NCI-H187 treated with DMSO at 0.1 percent for 48 hours (cell line): ENCODE data around the gene HTT.
A peak's percentile ranks its signal among the peaks of the same experiment; 100 is the strongest.

Experiments used
- DNase-seq: peaks from one replicate; lab custom pipeline; 2025; lab: John Stamatoyannopoulos, UW

HTT gene

GRCh38 chr4:3174371-3175338, 100.2 kb downstream of the HTT start:
- DNase-seq, result peak; percentile 78

- DNase-seq, result peak; percentile 26
Observed at GRCh38 chr4:3176367-3177229, 102.1 kb downstream of the HTT start.

GRCh38 chr4:3177426-3177825, 102.9 kb downstream of the HTT start:
- no peak for DNase-seq

- DNase-seq, result no peak
Observed at GRCh38 chr4:3177905-3178304, 103.4 kb downstream of the HTT start.

- DNase-seq, result no peak
Observed at GRCh38 chr4:3178351-3178750, 103.9 kb downstream of the HTT start.

- DNase-seq, result no peak
Observed at GRCh38 chr4:3179126-3179706, 104.7 kb downstream of the HTT start.

- DNase-seq, result no peak
Observed at GRCh38 chr4:3183008-3183407, 108.5 kb downstream of the HTT start.

- no peak for DNase-seq
Observed at GRCh38 chr4:3184725-3185124, 110.2 kb downstream of the HTT start.

- DNase-seq, result no peak
Observed at GRCh38 chr4:3186609-3187008, 112.1 kb downstream of the HTT start.

GRCh38 chr4:3188118-3188517, 113.6 kb downstream of the HTT start:
- DNase-seq, result no peak

GRCh38 chr4:3189459-3189858, 115.0 kb downstream of the HTT start:
- DNase-seq, result no peak

GRCh38 chr4:3190549-3190948, 116.1 kb downstream of the HTT start:
- DNase-seq, result no peak

- no peak for DNase-seq
Observed at GRCh38 chr4:3192188-3192587, 117.7 kb downstream of the HTT start.

- DNase-seq, result no peak
Observed at GRCh38 chr4:3192827-3193226, 118.3 kb downstream of the HTT start.

GRCh38 chr4:3193531-3194203, 119.2 kb downstream of the HTT start:
- no peak for DNase-seq

- no peak for DNase-seq
Observed at GRCh38 chr4:3196670-3197359, 122.3 kb downstream of the HTT start.

GRCh38 chr4:3197366-3198105, 123.1 kb downstream of the HTT start:
- DNase-seq, result no peak

GRCh38 chr4:3198906-3199305, 124.4 kb downstream of the HTT start:
- no peak for DNase-seq

GRCh38 chr4:3199653-3200422, 125.4 kb downstream of the HTT start:
- DNase-seq, result no peak
